T-cell (primary cell): ENCODE measurements around the gene GABRP. TPM values are rescaled to one million over a fixed set of nuclear protein-coding genes. Genes with fewer than 3 reads are reported as not detected.
"Not testable (repeated sequence)": the region's sequence is repeated elsewhere in the genome, so short reads cannot be mapped to it uniquely, and the experiment has no call there.

Experiments used
- ATAC-seq, 4 experiments: fragments of 200-7000 bp in 3 of 4; fragments of 150-1000 bp in 1 of 4; cut with Tn5 transposase; replicated peaks in 1 of 4; 1 replicate in 3 of 4; 2 replicates in 1 of 4; pipeline ENCODE4 v1.10.0; 2021; ENCODE audit warnings: moderate library complexity in 3 of 4, mild to moderate bottlenecking in 2 of 4, moderate number of reproducible peaks in 1 of 4
- CTCF ChIA-PET, 2 donors: fragments of 300-600 bp; sonication (Branson Sonifier 250); formaldehyde crosslinking; loops; one replicate each; lab custom pipeline; 2022; ENCODE audit warnings: antibody characterized with exemption in 2 of 2; lab: Charles Lee
- POLR2A ChIA-PET, 2 donors: fragments of 300-600 bp; sonication (Branson Sonifier 250); formaldehyde crosslinking; loops; one replicate each; lab custom pipeline; 2022; ENCODE audit warnings: antibody characterized with exemption in 2 of 2; lab: Charles Lee
- DNase-seq, 35 experiments: peaks; one replicate each; pipeline versions ENCODE4 v3.0.0 to v3.0.0-alpha.2; 2013 to 2023
- H3K27ac ChIP-seq: one replicate; pipeline ENCODE4 v1.5.1; 2013; ENCODE audit warnings: low read length
- H3K27me3 ChIP-seq, 2 experiments: replicated peaks in 1 of 2; 1 replicate in 1 of 2; 2 replicates in 1 of 2; pipeline versions ENCODE4 v1.6.1 to v1.7.0; 2013; ENCODE audit warnings: low read length in 1 of 2, mixed read lengths in 1 of 2; ENCODE audit not compliant: control insufficient read depth in 2 of 2, insufficient read depth in 2 of 2; ENCODE audit errors: extremely low read depth in 1 of 2
- H3K36me3 ChIP-seq, 2 donors: 1 replicate in 1 of 2; 2 replicates in 1 of 2; pipeline versions ENCODE4 v1.6.1 to v1.7.0; 2013; ENCODE audit warnings: low read length in 1 of 2; ENCODE audit not compliant: control insufficient read depth in 2 of 2, insufficient read depth in 1 of 2; ENCODE audit errors: extremely low read depth in 1 of 2
- H3K4me1 ChIP-seq, 2 experiments: 1 replicate in 1 of 2; 2 replicates in 1 of 2; pipeline versions ENCODE4 v1.6.1 to v1.7.0; 2013; ENCODE audit warnings: low read length in 2 of 2, mixed read lengths in 1 of 2; ENCODE audit not compliant: insufficient read depth in 2 of 2, control insufficient read depth in 1 of 2; ENCODE audit errors: extremely low read depth in 1 of 2
- H3K4me3 ChIP-seq, 2 donors: 1 replicate in 1 of 2; 2 replicates in 1 of 2; pipeline versions ENCODE4 v1.5.1 to v1.7.0; 2013; ENCODE audit warnings: mild to moderate bottlenecking in 2 of 2, low read length in 1 of 2, moderate library complexity in 1 of 2; ENCODE audit not compliant: control insufficient read depth in 1 of 2; ENCODE audit errors: extremely low read depth in 1 of 2
- H3K9me3 ChIP-seq: 2 replicates; pipeline ENCODE4 v1.7.0; 2013
- H3K27ac Mint-ChIP-seq, 2 donors: one replicate each; pipeline ENCODE4 v1.8.0; 2020 to 2021; ENCODE audit warnings: mild to moderate bottlenecking in 2 of 2, mixed read lengths in 2 of 2
- H3K27me3 Mint-ChIP-seq, 2 donors: one replicate each; pipeline ENCODE4 v1.8.0; 2021 to 2022; ENCODE audit warnings: mixed read lengths in 2 of 2
- H3K36me3 Mint-ChIP-seq: one replicate; pipeline ENCODE4 v1.8.0; 2021; ENCODE audit warnings: mixed read lengths
- H3K4me1 Mint-ChIP-seq, 3 donors: one replicate each; pipeline ENCODE4 v1.8.0; 2020 to 2022; ENCODE audit warnings: mixed read lengths in 3 of 3, mild to moderate bottlenecking in 1 of 3
- H3K4me3 Mint-ChIP-seq, 3 donors: one replicate each; pipeline ENCODE4 v1.8.0; 2020 to 2022; ENCODE audit warnings: mild to moderate bottlenecking in 3 of 3, mixed read lengths in 3 of 3, moderate library complexity in 3 of 3
- H3K9me3 Mint-ChIP-seq, 3 donors: one replicate each; pipeline ENCODE4 v1.8.0; 2020 to 2022; ENCODE audit warnings: mixed read lengths in 3 of 3
- WGBS: methylation state at CpG from one replicate; pipeline ENCODE4 v1.1.5; 2013; ENCODE audit warnings: missing lambda C conversion rate; ENCODE audit not compliant: insufficient coverage; 5-methylcytosine and 5-hydroxymethylcytosine counted together
- total RNA-seq, 35 experiments: library from RNA in 6 of 35; stranded (reverse) in 6 of 35; fragments of 120-200 nt in 1 of 35; gene quantifications; one replicate each; pipeline versions ENCODE4 v1.2.1 to v1.2.4 and lab custom pipeline; 2013 to 2026

Gene GABRP
- total RNA-seq, 5 donors from 2014 or later (not counting 1 experiment from before 2014, with no cell fraction given): 0.26 TPM; not detected in 4

GRCh38 chr5:170753311-170753710 lies 30.2 kb upstream of the GABRP start:
- no peaks in the 10 kb centered on the region for H3K36me3 Mint-ChIP-seq
- Histone ChIP-seq H3K9me3 (no peaks in the 10 kb centered on the region), H3K27me3 (peaks cover 0 to 21% of the 10 kb centered on the region in 2 experiments), H3K4me3 (no peak overlapping the region), H3K4me1 (no peaks in the 10 kb centered on the region), H3K36me3 (no peaks in the 10 kb centered on the region), H3K27ac (no peak overlapping the region)
- H3K27ac Mint-ChIP-seq: no peak overlapping the region
- H3K27me3 Mint-ChIP-seq: peaks cover 15 to 20% of the 10 kb centered on the region in 2 donors
- no peaks in the 10 kb centered on the region for H3K4me1 Mint-ChIP-seq
- no peaks in the 10 kb centered on the region for H3K9me3 Mint-ChIP-seq
- DNase-seq (no peak), ATAC-seq (no peak)
- ChIA-PET CTCF (interaction anchor here in 1 of 2 donors (1.0 kb wide), 1 partner anchor 26 kb away, joined by 3 read pairs; no protein-coding TSS in a partner anchor), POLR2A (no interaction called here)
- no peak overlapping the region for H3K4me3 Mint-ChIP-seq

- H3K4me3 Mint-ChIP-seq, H3K4me1 ChIP-seq, H3K27ac ChIP-seq, H3K9me3 Mint-ChIP-seq, H3K36me3 ChIP-seq, H3K9me3 ChIP-seq, H3K27ac Mint-ChIP-seq, ATAC-seq, H3K4me1 Mint-ChIP-seq, H3K36me3 Mint-ChIP-seq, H3K4me3 ChIP-seq, DNase-seq, POLR2A ChIA-PET: not testable (repeated sequence)
- H3K27me3 Mint-ChIP-seq: peaks cover 9 to 13% of the 10 kb centered on the region in 2 donors
- 57% methylated on average over 2 of the region's 2 CpGs for WGBS
- CTCF ChIA-PET: interaction anchor here in 1 of 2 donors (1.0 kb wide), 1 partner anchor 24 kb away, joined by 3 read pairs; no protein-coding TSS in a partner anchor
- H3K27me3 ChIP-seq: peaks cover 0 to 13% of the 10 kb centered on the region in 2 experiments
Measured at GRCh38 chr5:170754508-170754907, 29.0 kb upstream of the GABRP start.

- H3K4me3 ChIP-seq: no peak overlapping the region
- Mint-ChIP-seq H3K27ac (no peak overlapping the region), H3K4me1 (no peaks in the 10 kb centered on the region), H3K9me3 (no peaks in the 10 kb centered on the region), H3K27me3 (peaks cover under 1 to 10% of the 10 kb centered on the region in 2 donors), H3K36me3 (no peaks in the 10 kb centered on the region), H3K4me3 (no peak overlapping the region)
- H3K36me3 ChIP-seq: no peaks in the 10 kb centered on the region
- no peaks in the 10 kb centered on the region for H3K9me3 ChIP-seq
- DNase-seq (no peak), ATAC-seq (no peak)
- POLR2A ChIA-PET: no interaction called here
- no peak overlapping the region for H3K27ac ChIP-seq
- peaks cover 0 to 16% of the 10 kb centered on the region in 2 experiments for H3K27me3 ChIP-seq
- CTCF ChIA-PET: no interaction called here
- WGBS: 100% methylated on average over 1 of the region's 7 CpGs
- H3K4me1 ChIP-seq: no peaks in the 10 kb centered on the region
Measured at GRCh38 chr5:170755679-170756456, 27.7 kb upstream of the GABRP start.

- Mint-ChIP-seq H3K27ac (no peak overlapping the region), H3K9me3 (no peaks in the 10 kb centered on the region), H3K4me1 (no peaks in the 10 kb centered on the region), H3K4me3 (no peak overlapping the region), H3K36me3 (no peaks in the 10 kb centered on the region), H3K27me3 (peaks cover 0 to 15% of the 10 kb centered on the region in 2 donors)
- CTCF ChIA-PET: no interaction called here
- H3K27ac ChIP-seq: no peak overlapping the region
- no peaks in the 10 kb centered on the region for H3K36me3 ChIP-seq
- POLR2A ChIA-PET: no interaction called here
- ATAC-seq (no peak), DNase-seq (no peak)
- WGBS: 83% methylated on average over 2 of the region's 8 CpGs
- no peaks in the 10 kb centered on the region for H3K9me3 ChIP-seq
- no peak overlapping the region for H3K4me3 ChIP-seq
- H3K27me3 ChIP-seq: peaks cover 0 to 12% of the 10 kb centered on the region in 2 experiments
- H3K4me1 ChIP-seq: no peaks in the 10 kb centered on the region
Measured at GRCh38 chr5:170756691-170757090, 26.8 kb upstream of the GABRP start.

- Mint-ChIP-seq H3K4me1 (no peaks in the 10 kb centered on the region), H3K9me3 (no peaks in the 10 kb centered on the region), H3K4me3 (no peak overlapping the region), H3K36me3 (no peaks in the 10 kb centered on the region), H3K27ac (no peak overlapping the region), H3K27me3 (peaks cover 0 to 17% of the 10 kb centered on the region in 2 donors)
- H3K9me3 ChIP-seq: no peaks in the 10 kb centered on the region
- 54% methylated on average over 2 of the region's 4 CpGs for WGBS
- no peaks in the 10 kb centered on the region for H3K4me1 ChIP-seq
- H3K36me3 ChIP-seq: no peaks in the 10 kb centered on the region
- ChIA-PET CTCF (no interaction called here), POLR2A (no interaction called here)
- no peak for ATAC-seq
- peaks cover 0 to 8% of the 10 kb centered on the region in 2 experiments for H3K27me3 ChIP-seq
- H3K27ac ChIP-seq: no peak overlapping the region
- H3K4me3 ChIP-seq: no peak overlapping the region
- DNase-seq: no peak
Measured at GRCh38 chr5:170757182-170757601, 26.3 kb upstream of the GABRP start.

- no peak overlapping the region for H3K4me3 Mint-ChIP-seq
- ChIA-PET CTCF (no interaction called here), POLR2A (no interaction called here)
- no peaks in the 10 kb centered on the region for H3K9me3 Mint-ChIP-seq
- H3K36me3 ChIP-seq: no peaks in the 10 kb centered on the region
- H3K4me3 ChIP-seq: no peak overlapping the region
- peaks cover 0 to 15% of the 10 kb centered on the region in 2 donors for H3K27me3 Mint-ChIP-seq
- WGBS: no CpG with 5 or more reads among the region's 2 CpGs
- peaks cover 0 to 5% of the 10 kb centered on the region in 2 experiments for H3K27me3 ChIP-seq
- H3K27ac Mint-ChIP-seq: no peak overlapping the region
- no peak overlapping the region for H3K27ac ChIP-seq
- no peak for ATAC-seq
- no peaks in the 10 kb centered on the region for H3K4me1 Mint-ChIP-seq
- H3K9me3 ChIP-seq: no peaks in the 10 kb centered on the region
- H3K4me1 ChIP-seq: no peaks in the 10 kb centered on the region
- no peak for DNase-seq
- H3K36me3 Mint-ChIP-seq: no peaks in the 10 kb centered on the region
Measured at GRCh38 chr5:170757669-170758068, 25.9 kb upstream of the GABRP start.
